PFSK-1 (cell line): ENCODE measurements around the gene BMAL1.

ENCODE experiments used
- POLR2AphosphoS5 ChIP-seq: IDR thresholded peaks from 2 replicates; pipeline ENCODE4 v1.6.1; 2012; ENCODE audit warnings: low read depth, mild to moderate bottlenecking, control low read depth, low read length, moderate library complexity
- TF ChIP-seq, protein P1 (sequence below), 2 experiments: IDR thresholded peaks; 2 replicates each; pipeline versions ENCODE4 v1.6.1 to v1.8.0; 2011 to 2012; ENCODE audit warnings: low read depth in 2 of 2, low read length in 2 of 2, control low read depth in 1 of 2, inconsistent platforms in 1 of 2, mild to moderate bottlenecking in 1 of 2, moderate library complexity in 1 of 2; ENCODE audit not compliant: insufficient read depth in 1 of 2

DNA sequence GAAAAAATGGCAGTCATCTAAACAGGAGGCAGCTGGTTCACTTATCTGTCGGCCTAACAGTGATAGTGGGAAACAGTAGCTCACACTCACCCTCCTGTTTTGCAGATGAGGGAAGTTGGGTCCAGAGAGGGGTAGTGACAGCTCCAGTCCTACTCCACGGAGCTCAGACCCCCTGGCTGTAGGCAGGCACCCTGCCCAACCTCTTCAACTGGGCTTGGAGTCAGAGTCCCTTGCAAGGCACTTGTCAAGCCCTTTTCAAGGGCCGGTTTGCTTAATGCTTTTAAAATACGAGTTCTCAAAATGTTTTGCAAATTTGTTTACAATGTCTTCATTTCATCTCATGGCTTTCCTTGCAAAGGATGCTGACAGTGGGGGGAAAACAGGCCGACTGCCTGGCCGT is 75.1 kb downstream of the BMAL1 start:
- no peak for TF ChIP-seq POLR2AphosphoS5
- TF ChIP-seq, protein P1, sequence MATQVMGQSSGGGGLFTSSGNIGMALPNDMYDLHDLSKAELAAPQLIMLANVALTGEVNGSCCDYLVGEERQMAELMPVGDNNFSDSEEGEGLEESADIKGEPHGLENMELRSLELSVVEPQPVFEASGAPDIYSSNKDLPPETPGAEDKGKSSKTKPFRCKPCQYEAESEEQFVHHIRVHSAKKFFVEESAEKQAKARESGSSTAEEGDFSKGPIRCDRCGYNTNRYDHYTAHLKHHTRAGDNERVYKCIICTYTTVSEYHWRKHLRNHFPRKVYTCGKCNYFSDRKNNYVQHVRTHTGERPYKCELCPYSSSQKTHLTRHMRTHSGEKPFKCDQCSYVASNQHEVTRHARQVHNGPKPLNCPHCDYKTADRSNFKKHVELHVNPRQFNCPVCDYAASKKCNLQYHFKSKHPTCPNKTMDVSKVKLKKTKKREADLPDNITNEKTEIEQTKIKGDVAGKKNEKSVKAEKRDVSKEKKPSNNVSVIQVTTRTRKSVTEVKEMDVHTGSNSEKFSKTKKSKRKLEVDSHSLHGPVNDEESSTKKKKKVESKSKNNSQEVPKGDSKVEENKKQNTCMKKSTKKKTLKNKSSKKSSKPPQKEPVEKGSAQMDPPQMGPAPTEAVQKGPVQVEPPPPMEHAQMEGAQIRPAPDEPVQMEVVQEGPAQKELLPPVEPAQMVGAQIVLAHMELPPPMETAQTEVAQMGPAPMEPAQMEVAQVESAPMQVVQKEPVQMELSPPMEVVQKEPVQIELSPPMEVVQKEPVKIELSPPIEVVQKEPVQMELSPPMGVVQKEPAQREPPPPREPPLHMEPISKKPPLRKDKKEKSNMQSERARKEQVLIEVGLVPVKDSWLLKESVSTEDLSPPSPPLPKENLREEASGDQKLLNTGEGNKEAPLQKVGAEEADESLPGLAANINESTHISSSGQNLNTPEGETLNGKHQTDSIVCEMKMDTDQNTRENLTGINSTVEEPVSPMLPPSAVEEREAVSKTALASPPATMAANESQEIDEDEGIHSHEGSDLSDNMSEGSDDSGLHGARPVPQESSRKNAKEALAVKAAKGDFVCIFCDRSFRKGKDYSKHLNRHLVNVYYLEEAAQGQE (IDR thresholded peaks at IDR 0.05; ENCODE audit: insufficient read depth in 1 of 2, low read depth in 2 of 2, low read length in 2 of 2): no peak
